Inflammatory macrophage treated with lipopolysaccharide for 4 hours (primary cell): Measurements from ENCODE around the gene RNF150.

ENCODE experiments used
- DNase-seq: peaks from one replicate; pipeline ENCODE4 v3.0.0-alpha.2; 2020

Gene RNF150

DNA sequence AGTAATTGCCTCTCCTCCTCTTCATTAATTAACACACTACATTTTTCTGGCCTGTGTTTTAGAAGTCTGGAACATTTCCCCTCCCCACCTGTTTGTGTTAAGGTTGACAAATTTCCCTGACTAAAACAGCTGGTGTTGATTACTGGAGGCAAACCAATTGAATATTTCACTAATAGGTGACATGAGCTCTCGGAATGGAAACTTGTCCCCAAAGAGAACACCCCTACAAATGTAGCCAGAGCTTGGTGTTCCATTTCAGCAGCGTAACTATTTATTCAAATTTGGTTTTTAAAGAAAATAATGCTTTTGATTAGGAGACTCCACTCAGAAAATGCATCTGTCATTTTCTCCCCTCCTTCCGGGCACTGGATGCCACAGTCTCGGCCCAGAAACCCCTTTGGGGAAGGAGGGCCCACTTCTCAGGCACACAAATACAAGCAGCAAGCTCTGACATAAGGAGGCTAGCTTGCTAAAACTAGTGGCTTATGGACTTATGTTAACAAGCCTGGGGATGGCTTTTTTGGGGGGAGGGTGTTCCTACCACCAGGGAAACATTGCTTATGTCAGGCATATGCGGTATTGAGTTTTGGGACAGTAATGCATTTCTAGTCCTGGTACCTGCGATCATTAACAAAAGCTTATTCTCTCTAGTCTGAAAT, 2.2 kb downstream of the RNF150 start:
- DNase-seq = no peak

DNA sequence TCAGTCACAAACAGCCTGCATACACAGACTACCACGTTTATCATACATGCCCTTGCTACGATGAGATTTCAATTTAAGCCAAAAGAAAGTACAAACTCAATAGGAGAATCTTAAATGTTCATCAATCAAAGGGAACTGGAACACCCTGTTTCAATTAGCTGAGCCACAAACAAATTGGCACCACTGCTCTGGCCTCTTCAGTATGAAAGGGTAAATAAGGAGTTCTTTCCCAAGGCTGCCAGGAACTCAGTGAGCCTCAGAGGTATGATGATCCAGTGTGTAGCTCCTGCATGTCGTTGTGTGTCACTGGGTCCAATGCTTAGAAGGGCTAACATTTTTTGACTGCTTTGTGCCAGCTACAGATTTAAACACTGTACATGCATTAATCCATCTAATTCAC, 5.4 kb downstream of the RNF150 start:
- no peak for DNase-seq

DNA sequence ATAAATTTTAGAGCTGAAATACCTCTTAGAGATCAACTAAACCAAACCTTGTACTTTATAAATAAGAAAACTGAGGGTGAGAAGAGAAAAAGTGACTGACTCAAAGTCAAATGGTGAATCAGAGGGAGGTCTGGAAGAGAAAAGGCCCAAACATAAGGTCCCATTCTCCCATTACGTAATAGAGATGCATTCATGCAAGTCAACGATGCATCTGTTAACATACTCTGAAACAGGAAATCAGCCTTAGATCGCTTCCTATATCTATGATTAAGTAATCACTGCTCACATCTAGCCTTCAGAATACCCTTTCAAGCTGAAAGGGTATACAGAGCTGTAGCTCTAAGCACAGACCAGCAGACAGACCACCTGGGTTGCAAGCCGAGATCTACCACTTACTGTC, 6.5 kb downstream of the RNF150 start:
- DNase-seq = peak; percentile 42

DNA sequence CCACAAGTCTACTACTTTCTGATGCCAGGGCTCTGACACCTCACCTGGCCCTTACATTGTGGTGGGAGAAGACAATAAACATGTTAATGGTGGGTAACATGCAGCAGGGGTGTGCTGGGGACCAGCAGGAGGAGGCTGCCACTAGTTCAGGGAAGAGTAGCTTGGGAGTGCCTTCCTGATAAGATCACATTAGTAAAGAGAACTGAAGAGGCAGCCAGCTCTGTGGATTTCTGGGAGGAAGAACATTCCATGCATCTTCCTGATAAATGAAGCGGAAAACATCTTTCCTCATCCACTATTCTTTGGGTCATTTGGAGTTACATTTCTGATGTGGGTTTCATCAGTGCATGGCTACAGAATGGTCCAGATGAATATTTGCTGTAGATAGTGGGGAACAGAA, 9.0 kb downstream of the RNF150 start:
- DNase-seq = no peak

DNA sequence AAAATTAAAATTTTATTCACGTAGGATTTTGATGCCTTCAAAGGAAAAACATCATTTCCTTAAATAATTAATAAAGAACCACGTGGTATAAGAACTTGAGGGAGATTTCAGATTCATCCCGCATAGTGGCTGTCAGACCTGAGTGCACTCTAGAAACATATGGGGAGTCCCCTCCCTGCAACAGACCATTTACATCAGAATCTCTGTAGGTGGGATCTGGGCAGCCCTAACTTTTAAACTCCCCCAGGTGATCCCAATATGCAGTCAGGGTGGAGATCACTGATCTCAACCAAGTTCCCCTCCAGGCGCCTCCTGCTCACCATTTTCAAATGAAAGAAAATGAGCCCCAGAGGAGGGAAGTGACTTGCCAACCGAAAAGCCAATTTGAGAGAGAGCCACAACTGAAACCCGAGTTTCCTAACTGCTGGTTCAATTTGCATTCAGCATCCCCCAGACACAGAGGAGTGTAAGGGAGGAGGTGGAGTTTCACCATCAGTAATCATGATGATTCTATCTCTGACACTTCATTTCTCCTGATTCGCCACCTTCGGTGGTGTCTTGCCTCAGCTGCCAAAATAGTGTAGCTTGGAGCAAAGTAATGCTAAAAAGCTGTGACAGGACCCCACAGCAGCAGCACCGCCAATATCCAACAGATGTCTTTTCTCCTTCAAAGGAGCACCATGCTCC, 11.4 kb downstream of the RNF150 start:
- DNase-seq = no peak

DNA sequence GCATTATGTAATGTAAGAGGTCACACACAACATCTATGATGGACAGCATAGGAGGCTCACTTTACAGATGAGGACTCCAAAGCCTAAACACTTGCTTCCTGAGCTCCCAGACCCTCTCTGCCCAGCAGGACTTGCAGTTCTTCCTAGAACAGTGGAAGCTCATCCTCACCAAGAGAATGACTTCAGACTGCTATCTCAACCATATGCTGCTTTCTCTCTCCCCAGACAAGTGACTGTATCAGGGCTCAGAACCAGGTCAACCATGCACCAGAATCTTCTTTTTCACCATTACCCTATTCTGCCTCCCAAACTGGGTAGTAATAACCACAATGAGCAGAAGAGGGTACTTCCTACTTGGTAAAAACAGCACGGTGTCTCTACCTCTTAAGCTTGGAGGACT, 12.2 kb downstream of the RNF150 start:
- no peak for DNase-seq

DNA sequence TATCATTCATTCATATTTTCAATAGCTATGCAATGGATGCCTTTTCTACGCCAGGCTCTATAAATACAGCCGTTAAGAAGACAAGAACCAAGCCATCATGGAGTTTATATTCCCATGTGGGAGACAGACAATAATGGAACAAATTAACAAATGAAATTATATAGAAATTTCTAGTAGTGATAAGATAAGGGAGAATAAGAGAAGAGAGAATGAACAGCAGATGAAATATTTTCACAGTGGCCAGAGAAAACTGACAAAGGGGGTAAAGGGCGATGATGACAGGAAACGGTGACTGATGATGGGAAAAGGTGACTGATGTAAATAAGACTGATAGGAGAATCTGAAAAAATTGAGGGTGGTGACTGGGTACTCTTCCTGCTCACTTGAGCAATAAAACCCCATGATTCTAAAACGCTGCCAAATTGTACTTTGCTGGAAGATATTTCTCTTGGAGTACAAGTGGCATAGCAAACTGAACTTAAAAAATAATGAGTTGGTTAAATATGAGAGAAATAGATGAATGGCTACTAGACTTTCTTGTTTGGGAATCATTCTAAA, 13.2 kb downstream of the RNF150 start:
- DNase-seq = no peak

DNA sequence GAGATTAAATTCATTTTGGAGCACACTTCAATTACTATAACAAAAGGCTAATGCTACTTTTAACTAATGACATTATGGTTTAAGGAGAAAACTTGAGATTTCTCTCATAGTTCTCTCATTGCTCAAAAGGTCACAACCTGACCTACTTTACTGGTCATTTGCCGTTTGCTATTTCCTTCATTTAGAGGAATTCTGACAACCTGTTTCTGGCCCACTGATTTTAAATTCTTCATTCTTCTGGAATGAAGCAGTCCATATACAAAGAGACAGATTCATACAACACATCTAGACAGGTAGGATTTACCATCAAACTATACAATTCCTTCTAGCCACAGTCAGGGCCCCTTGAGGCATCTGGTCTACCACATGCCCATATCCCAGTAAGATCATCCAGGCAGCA, 14.2 kb downstream of the RNF150 start:
- DNase-seq = no peak

DNA sequence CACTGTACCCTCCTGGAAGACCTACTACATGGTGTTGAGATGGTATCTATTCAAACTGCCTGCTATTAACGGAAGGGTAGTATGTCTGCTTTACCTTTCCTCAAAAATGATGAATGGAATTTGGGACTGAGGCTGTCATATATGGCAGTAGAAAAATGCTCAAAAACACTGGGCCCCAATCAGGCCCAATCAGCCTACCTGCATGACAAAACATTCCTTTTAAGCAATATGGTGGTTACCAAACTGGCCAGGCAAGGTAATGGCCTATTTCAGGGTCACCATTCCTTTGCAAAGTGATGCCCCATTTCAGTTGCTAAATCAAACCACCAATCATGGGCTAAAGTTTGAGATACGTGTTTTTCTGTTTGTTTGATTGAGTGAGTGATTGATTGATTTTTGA, 14.9 kb downstream of the RNF150 start:
- DNase-seq = no peak

DNA sequence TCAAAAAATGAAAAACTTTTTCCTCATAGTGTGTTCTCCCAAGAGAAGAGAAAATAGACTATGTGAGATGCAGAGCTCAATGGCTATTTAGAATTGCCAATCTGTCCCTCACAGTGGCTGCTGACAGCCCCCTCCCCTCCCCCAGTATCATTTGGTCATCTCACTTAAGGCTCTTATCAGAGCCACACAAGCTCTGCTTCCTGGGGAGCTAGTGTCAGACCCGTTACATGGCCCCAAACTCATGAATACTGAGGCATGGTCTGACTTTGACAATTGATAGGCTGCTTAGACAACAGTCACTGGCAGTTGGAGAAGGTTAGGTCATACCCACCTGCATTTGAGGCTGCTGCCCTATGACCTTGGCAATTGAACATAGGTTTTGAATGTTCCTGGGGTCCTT, 15.3 kb downstream of the RNF150 start:
- no peak for DNase-seq

DNA sequence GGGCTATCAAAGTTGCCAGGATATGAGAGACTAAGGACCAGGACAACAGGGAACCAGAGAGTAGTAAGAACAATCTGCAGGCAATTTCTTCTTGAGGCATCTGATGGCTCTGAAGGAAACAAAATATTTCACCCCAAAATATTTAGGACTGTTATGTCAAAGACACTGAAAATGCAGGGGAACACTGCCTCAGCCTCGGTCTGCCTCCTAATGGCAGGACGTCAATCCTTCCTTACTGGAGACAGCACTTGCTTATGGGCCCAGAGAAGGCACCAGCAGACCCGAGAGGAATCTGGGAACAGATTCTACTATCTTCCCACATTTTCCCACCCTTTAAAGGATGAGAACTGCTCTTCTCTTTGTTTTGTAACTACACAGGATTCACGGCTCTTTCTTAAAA, 23.3 kb downstream of the RNF150 start:
- DNase-seq = no peak

DNA sequence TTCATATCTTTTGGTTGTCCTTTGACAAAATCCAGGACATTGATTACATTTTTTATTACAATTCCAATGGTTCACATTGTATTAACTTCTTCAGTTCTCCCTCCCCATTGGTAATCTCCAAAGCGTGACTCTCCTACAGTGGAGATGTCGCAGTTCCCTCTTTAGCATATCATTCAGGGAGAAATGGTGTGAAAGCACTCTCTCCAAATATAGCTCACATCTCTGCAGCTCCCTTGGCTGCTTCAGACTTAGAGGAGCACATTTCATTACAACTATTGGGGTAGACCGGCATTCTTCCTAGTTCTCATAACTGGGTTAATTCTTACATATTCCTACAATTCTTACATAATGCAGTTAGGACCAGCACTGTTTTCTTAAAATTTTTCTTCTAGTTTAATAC, 25.3 kb downstream of the RNF150 start:
- DNase-seq = no peak

DNA sequence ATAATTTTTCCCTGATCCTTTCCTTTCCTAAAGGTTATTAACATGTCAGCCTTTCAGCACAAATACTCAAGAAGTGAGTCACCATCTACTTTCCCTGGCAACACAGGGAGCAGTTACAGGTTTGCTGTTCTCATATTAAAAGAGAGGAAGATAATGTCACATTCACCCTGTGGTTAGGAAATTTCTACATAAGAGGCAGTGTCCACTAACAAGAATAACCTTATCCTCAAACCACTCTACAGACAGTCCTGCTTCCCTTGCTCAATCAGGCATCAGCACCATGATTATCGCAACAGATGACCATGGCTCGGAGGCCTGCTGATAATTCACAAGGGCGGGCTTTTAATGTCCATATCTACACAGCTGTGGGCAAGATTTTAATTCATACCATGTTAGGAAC, 30.9 kb downstream of the RNF150 start:
- DNase-seq = no peak

DNA sequence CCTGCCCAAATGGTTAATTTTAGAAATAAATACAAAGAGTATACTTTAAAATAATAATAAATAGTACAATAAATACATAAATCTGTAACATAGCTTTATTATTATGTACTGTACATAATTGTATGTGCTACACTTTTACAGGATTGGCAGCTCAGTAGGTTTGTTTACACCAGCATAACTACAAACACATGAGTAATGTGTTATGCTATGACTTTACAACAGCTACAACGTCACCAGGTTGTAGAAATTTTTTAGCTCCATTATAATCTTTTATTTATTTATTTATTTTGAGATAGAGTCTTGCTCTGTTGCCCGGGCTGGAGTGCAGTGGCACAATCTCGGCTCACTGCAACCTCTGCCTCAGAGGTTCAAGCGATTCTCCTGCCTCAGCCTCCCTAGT, 31.8 kb downstream of the RNF150 start:
- no peak for DNase-seq

DNA sequence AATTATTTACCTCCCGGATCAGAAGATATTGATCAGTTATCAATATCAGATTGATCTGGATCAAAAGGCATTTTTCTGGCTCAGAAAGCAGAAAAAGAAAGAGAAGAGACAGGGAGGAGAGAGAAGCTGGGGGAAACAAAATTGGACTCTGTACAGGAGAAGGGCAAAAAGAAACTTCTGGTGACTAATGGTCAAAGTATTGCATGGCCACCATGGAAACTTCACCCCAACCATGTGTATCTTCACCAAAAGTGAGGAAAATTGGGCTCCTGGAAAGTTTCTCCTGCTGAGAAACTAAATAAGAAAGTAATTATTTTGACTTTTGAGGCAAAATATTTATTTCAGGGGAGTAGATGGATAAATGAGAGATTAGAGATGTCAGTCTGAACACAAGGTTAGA, 33.9 kb downstream of the RNF150 start:
- no peak for DNase-seq

DNA sequence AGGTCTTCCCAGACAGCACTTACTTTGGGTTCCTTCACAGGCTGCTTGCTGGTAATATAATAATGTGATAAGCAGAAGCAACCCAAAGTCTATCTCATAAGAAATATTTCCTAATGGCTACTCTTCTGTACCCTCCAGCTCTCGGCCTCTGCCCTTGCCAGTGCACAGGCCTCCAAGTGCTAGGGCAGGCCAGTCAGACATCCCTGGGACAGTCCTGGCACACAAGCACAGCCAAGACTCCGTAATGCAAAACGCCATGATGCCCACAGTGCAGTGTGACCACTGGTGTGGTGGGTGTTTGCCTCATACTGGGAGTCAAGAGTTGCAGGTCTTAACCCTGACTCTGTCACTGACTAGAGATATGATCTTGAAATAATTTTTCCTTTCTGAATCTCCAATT, 35.1 kb downstream of the RNF150 start:
- no peak for DNase-seq

DNA sequence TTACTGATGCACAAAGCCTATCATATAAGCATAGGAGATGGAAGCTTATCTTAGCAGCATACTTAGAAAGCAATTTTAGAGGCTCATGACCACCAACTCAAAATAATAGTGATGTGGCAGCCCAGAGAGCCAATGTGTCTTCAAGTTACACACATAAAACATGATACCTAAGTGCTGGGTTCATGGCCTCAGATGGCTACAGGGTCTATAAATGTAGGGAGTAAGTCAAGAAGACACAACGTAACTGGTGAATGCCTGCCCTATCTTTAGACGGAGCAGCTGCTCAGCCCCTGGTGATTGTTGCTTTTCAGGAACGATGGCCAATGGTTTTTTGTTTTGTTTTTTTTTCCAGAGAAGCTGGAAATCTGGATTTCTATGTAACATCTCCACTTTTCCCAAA, 42.8 kb downstream of the RNF150 start:
- DNase-seq = no peak

DNA sequence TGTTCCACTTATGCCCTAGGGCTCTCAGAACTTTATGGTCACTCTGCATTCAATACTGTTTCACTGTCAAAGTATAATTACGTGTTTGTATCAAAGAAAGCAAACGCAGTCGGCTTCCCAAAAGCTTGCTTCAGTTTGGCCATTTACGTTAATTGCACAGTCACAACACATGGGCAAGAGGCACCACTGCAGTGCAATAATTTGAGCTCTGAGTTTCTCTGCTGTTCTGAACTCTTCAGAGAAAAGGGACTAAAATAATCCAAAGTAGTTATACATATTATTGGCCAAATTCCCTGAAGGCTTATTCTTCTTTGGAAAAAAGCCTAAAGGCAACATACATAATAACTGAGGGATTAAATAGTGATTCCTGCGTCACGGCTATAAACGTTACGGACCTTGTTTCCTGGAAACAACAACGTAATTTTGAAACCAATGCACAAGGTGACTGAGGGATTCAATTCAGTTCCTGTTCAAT, 51.3 kb downstream of the RNF150 start:
- DNase-seq = no peak

DNA sequence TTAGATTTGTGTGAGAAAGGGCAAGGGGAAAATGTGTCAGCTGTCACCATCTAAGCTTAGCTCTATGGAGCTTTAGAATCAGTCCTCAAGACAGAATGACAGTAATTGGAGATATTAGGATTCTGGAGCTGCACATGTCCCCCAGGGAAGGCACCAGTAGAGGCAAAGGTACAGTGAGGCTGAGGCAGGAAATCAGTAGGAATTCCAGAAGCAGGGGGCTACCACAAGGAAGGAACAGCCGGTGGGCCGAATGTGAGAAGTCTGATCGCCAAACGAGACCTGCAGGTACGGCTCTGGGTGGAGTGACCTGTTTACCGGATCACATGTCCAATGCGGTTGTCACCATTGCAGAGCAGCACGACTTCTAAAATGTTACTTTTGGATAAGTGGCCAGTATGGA, 52.6 kb downstream of the RNF150 start:
- no peak for DNase-seq

DNA sequence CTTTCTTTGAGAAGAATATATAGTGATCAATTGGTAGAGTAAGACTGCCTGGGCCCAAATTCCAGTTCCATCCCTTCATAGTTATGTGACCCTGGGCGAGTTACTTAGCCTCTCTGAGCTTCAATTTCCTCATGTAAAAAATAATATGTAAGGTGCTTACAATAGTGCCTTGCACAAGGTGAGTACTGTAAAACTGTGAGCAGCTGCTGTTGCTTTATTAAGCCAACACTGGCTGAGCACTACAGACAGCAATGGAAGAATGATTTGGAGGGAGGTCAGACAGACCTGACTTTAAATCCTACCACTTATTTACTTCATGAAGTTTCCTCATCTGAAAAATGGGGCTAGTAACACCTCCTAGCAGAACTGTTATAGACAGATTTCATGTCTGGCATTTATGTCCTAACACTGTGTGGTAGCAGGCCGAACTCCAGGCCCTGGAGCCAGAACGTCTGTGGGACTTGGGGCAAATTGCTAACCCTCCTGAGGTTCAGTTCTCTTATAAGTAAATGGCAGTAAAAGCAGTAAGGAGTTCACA, 53.8 kb downstream of the RNF150 start:
- DNase-seq = no peak

DNA sequence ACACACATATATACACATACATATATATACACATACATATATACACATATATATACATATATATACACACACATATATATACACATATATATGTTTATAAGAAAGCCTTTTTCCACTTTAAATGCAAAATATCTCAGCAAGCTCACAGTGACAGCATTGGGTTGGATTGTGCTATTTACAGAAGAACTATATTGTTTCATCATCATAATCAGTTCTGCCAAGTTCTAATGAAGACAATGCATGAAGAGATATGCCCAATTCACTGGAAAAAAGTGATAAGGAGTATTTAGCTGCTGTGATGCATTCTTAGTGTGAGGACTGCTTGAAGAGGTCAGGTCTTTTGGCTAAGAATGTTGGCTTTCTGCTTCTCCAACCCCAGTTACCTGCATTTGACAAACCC, 54.4 kb downstream of the RNF150 start:
- no peak for DNase-seq

DNA sequence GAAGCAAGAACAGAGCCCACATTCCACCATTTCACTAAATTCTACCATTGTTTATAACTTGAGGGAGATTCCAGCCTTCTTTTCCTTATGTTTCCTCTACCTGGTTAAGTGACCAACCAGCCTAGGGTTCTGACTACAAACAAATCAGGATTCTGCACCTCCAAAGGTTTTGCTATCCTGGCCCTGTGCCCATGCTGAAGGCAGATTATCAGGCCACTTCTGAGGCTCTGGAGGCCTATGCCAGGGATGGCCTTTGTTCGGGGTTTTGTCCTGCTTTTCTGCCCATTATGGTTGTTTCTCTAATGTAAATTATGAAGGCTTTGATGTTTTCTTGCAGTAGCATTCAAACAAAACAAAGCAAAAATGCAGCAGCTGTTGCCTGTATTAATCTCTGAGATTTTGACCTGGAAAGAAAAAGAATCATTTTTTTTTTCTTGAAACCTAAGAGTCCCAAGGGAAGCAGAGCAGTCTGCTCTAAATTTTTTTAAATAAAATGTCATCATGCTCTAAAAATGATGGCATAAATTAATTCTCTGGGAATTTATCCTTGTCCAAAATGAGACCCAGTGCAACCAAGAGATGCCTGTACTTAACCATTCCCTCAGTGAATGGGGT, 55.6 kb downstream of the RNF150 start:
- DNase-seq = no peak

DNA sequence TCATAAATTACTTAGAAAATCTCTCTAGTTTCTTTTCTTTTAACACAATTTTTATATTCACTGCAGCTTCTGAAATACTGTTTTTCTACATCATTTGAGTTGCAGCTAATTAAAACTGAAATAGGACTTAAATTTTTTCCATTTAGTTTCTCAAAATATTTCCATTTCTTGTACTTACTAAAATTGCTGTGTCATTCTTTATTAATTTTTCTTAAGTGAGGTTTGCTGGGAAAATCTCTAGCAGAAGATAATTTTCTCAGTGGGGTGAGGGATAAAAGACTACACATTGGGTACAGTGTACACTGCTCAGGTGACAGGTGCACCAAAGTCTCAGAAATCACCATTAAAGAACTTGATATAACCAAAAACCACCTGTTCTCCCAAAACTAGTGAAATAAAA, 57.7 kb downstream of the RNF150 start:
- no peak for DNase-seq
